IPS DF 6.9 (cell line): Measurements from ENCODE around the gene HIVEP1.
"Not testable (repeated sequence)": the region's sequence is repeated elsewhere in the genome, so short reads cannot be mapped to it uniquely, and the experiment has no call there.

ENCODE experiments used
- DNase-seq: peaks from one replicate; pipeline ENCODE4 v3.0.0-alpha.2; 2013; ENCODE audit warnings: low read depth, low spot score
- H3K27ac ChIP-seq: one replicate; pipeline ENCODE4 v1.5.1; 2013; ENCODE audit warnings: low read length, control low read depth
- H3K27me3 ChIP-seq: 2 replicates; pipeline ENCODE4 v1.6.1; 2013; ENCODE audit warnings: mild to moderate bottlenecking, low read length; ENCODE audit not compliant: control insufficient read depth, insufficient read depth
- H3K36me3 ChIP-seq: 2 replicates; pipeline ENCODE4 v1.6.1; 2013; ENCODE audit warnings: low read length; ENCODE audit not compliant: control insufficient read depth, insufficient read depth
- H3K4me1 ChIP-seq: 2 replicates; pipeline ENCODE4 v1.6.1; 2013; ENCODE audit warnings: low read length; ENCODE audit not compliant: control insufficient read depth, insufficient read depth
- H3K4me3 ChIP-seq: 2 replicates; pipeline ENCODE4 v1.5.1; 2013; ENCODE audit warnings: mild to moderate bottlenecking, low read length
- H3K9me3 ChIP-seq: 2 replicates; pipeline ENCODE4 v1.6.1; 2013; ENCODE audit warnings: low read length, inconsistent platforms; ENCODE audit not compliant: control insufficient read depth, insufficient read depth
- WGBS: extraction: QIAGEN DNeasy Blood & Tissue Kit; methylation state at CpG from one replicate; pipeline ENCODE4 v1.1.7; 2013; ENCODE audit warnings: mixed read lengths, missing lambda C conversion rate; ENCODE audit not compliant: insufficient read length, insufficient coverage; 5-methylcytosine and 5-hydroxymethylcytosine counted together

Gene HIVEP1

DNA sequence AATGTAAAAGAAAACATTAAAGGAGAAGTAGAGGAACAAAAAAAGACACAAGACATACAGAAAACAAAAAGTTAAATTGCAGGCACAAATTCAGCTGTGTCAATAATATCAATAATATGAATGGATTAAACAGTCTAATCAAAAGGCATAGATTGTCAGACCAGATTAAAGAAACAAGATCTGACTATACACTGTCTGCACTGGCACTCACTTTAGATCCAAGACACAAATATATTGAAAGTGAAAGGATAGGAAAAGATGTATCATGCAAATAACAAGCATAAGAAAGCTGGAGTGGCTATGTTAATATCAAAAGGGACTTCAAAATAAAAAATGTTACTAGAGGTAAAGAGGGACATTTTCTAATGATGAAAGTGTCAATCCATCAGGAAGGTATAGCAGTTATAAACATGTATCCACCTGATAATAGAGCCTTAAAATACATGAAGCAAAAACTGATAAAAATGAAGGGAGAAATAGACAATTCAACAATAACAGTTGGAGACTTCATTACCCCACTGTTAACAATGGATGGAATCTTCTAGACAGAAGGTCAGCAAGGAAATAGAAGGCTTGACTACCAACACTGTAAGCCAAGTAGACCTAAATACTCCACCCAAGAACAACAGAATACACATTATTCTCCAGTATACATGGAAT is 89.7 kb downstream of the HIVEP1 start:
- Histone ChIP-seq H3K4me3 (no peak overlapping the region), H3K4me1 (no peaks in the 10 kb centered on the region), H3K9me3 (no peaks in the 10 kb centered on the region), H3K27ac (no peak overlapping the region), H3K27me3 (no peaks in the 10 kb centered on the region), H3K36me3 (no peaks in the 10 kb centered on the region)
- no peak for DNase-seq

DNA sequence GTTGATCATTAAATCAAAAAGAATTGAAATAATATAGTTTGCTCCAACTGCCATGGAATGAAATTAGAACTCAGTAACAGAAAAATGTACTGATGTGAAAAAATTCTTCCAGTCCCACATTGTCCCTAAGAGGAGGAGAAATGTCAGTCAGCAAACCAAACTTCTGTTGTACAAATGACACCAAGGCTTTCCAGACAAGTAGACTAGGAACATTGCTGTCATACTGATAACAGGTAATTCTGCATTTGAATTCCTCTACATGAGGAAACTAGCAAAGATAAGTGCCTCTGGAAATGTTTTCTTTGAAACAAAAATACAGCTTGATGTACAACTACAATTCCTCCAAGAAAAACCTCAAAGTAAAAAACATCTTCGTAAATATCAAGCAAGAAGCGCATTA is 90.2 kb downstream of the HIVEP1 start:
- no CpG with 5 or more reads among the region's 2 CpGs for WGBS
- H3K4me3 ChIP-seq, result no peak overlapping the region
- no peaks in the 10 kb centered on the region for H3K4me1 ChIP-seq
- no peak overlapping the region for H3K27ac ChIP-seq
- no peak for DNase-seq
- H3K27me3 ChIP-seq, result no peaks in the 10 kb centered on the region
- no peaks in the 10 kb centered on the region for H3K9me3 ChIP-seq
- no peaks in the 10 kb centered on the region for H3K36me3 ChIP-seq

DNA sequence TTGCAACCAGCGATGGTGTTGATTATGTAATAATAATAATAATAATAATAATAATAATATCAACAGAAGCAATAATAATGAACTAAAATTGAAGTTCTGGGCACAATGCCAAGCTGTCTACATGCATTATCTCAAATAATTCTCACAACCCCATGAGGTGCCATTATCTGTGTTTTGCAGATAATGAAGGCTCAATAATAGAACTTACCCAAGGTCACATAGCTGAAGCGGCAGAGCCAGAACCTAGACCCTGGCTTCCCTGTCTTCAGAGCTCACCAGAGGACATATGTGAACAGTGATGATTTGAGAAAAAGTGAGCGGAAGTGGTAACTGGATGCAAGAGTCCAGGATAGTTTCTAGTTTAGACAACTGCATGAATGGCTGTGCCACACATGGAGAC is 91.0 kb downstream of the HIVEP1 start:
- DNase-seq, result no peak
- H3K27me3 ChIP-seq, result no peaks in the 10 kb centered on the region
- H3K27ac ChIP-seq, result no peak overlapping the region
- no peak overlapping the region for H3K4me3 ChIP-seq
- WGBS, result no CpG with 5 or more reads among the region's 3 CpGs
- H3K36me3 ChIP-seq, result no peaks in the 10 kb centered on the region
- H3K4me1 ChIP-seq, result no peaks in the 10 kb centered on the region
- H3K9me3 ChIP-seq, result no peaks in the 10 kb centered on the region

DNA sequence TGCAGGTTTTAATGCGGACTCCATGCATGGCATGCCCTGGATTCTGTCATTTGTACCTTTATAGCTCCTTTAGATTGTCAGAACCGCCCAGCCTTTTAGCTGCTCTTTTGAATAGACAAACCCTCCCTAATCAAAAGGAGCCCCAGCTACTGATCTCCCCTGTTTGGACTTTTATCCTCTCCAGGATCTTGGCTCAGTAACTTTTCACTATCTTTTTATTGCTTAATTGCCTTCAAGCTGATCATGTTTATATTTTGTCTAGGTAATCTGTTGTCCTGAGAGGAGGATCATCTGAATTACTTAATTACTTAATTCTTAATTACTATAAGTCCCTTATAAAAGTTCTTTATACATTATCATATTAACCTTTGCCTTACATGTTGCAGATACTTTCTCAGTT is 93.2 kb downstream of the HIVEP1 start:
- WGBS, result no CpG with 5 or more reads among the region's 2 CpGs

DNA sequence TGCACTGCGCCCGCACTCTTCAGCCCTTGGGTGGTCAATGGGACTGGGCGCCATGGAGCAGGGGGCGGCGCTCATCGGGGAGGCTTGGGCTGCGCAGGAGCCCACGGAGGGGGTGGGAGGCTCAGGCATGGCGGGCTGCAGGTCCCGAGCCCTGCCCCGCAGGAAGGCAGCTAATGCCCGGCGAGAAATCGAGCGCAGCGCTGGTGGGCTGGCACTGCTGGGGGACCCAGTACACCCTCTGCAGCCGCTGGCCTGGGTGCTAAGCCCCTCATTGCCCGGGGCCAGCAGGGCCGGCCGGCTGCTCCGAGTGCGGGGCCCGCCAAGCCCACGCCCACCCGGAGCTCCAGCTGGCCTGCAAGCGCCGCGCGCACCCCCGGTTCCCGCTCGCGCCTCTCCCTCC is 96.3 kb downstream of the HIVEP1 start:
- H3K4me3 ChIP-seq, H3K36me3 ChIP-seq, H3K27me3 ChIP-seq, H3K27ac ChIP-seq, DNase-seq, H3K4me1 ChIP-seq, H3K9me3 ChIP-seq: not testable (repeated sequence)
- no CpG with 5 or more reads among the region's 33 CpGs for WGBS

More for the DNA sequence above, 93.2 kb downstream of the HIVEP1 start:
- no peaks in the 10 kb centered on the region for H3K36me3 ChIP-seq
- no peak overlapping the region for H3K27ac ChIP-seq
- no peaks in the 10 kb centered on the region for H3K4me1 ChIP-seq
- H3K27me3 ChIP-seq, result no peaks in the 10 kb centered on the region
- no peak overlapping the region for H3K4me3 ChIP-seq
- no peak for DNase-seq
- no peaks in the 10 kb centered on the region for H3K9me3 ChIP-seq

DNA sequence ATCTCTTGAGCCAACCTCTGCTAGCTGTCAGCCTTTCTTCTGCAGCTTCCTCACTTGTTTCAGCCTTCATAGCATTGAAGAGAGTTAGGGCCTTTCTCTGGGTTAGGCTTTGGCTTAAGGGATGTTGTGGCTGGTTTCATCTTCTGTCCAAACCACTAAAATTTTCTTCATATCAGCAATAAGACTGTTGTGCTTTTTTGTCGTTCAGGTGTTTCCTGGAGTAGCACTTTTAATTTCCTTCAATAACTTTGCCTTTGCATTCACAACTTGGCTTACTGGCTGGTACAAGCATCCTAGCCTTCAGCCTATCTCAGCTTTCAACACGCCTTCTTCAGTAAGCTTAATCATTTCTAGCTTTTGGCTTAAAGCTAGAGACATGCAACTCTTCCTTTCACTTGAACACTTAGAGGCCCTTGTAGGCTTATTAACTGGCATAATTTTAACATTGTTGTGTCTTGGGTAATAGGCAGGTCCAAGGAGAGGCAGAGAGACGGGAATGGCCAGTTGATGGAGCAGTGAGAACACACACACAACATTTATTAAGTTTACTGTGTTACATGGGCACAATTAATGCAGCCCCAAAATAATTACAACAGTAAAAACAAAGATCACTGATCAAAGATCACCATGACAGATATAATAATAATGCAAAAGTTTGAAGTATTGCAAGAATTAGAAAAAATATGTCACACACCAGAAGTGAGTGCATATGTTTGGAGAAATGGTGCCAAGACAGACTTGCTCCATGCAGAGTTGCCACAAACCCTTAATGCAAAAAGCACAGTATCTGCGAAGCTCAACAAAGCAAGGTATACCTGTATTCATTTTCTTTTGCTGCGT is 98.6 kb downstream of the HIVEP1 start:
- no peak for DNase-seq
- Histone ChIP-seq H3K4me1 (0 out of 2 replicates have a peak, but pooled peaks cover 1% of the 10 kb centered on the region), H3K9me3 (no peaks in the 10 kb centered on the region), H3K27ac (no peak overlapping the region), H3K36me3 (no peaks in the 10 kb centered on the region), H3K27me3 (no peaks in the 10 kb centered on the region), H3K4me3 (no peak overlapping the region)
- no CpG with 5 or more reads among the region's 5 CpGs for WGBS

DNA sequence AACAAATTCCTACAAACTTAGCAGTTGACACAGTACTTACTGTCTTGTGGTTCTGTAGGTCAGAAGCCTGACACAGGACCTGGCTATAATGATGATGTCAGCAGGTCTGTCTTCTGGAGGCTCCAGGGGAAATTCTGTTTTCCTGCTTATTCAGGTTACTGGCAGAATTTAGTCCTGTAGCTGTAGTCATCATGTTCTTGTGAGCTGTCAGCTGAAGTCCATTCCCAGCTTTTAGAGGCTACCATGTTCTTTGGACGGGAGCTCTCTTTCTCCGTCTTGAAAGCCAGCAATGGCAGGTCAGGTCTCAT is 99.2 kb downstream of the HIVEP1 start:
- DNase-seq, result no peak
- H3K4me3 ChIP-seq, result no peak overlapping the region
- H3K4me1 ChIP-seq, result 0 out of 2 replicates have a peak, but pooled peaks cover 1% of the 10 kb centered on the region
- no peaks in the 10 kb centered on the region for H3K27me3 ChIP-seq
- no peaks in the 10 kb centered on the region for H3K9me3 ChIP-seq
- no peak overlapping the region for H3K27ac ChIP-seq
- no CpG with 5 or more reads among the region's 2 CpGs for WGBS
- H3K36me3 ChIP-seq, result no peaks in the 10 kb centered on the region

DNA sequence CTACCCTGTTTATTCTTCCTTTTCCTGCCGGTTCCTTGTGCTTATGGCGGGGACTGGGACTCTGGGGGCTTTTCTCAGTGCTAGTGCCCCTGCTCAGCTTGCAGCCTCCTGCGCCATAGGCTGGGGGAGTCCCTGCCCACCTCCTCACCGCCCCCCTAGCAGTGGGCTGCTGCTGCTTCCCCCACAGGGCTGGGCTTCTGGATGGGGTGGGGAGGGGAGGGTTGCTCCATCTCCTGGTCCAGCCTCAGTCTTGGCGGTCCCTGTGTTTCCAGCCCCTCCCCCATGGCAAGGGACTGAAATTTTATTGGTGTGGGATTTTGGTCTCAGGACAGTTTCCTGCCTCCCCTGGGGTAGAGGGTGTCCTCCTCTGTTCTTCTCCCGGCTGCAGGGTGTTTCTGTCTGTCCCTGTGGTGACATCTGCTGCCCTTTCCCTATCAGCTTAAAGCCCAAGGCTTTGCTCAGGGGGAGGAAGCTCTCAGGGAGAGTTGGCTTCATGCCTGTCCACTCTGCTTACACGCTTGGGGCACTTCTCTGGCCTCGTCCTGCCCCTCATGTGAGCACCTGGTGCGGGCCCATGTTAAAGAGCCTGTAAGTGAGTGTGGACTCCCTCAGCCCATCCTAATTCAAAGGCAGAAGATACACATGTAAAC is 100.6 kb downstream of the HIVEP1 start:
- H3K27ac ChIP-seq, result no peak overlapping the region
- no CpG with 5 or more reads among the region's 9 CpGs for WGBS
- no peaks in the 10 kb centered on the region for H3K27me3 ChIP-seq
- no peaks in the 10 kb centered on the region for H3K9me3 ChIP-seq
- H3K36me3 ChIP-seq, result no peaks in the 10 kb centered on the region
- 0 out of 2 replicates have a peak, but pooled peaks cover 1% of the 10 kb centered on the region for H3K4me1 ChIP-seq
- no peak for DNase-seq
- H3K4me3 ChIP-seq, result no peak overlapping the region

DNA sequence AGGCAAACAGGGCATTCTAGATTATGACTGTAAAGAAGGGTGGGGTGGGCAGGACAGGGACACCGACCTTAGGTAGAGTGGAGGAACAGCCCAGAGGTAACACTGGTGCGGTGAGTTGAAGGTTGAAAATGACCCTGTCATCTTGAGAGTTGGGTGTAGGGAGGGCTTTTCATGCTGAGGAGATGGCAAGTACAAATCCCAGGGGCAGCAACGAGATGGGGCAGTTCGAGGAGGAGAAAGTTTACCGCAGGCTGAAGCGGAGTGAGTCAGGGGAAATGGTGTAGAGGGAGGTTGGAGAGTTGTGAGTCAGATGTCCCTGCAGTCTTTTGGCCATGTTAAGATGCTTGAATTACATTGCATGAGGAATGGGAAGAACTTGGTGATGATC is 101.1 kb downstream of the HIVEP1 start:
- Histone ChIP-seq H3K36me3 (no peaks in the 10 kb centered on the region), H3K4me3 (no peak overlapping the region), H3K9me3 (no peaks in the 10 kb centered on the region), H3K4me1 (0 out of 2 replicates have a peak, but pooled peaks cover 1% of the 10 kb centered on the region), H3K27me3 (no peaks in the 10 kb centered on the region), H3K27ac (no peak overlapping the region)
- DNase-seq, result no peak
- no CpG with 5 or more reads among the region's 6 CpGs for whole genome bisulfite sequencing

DNA sequence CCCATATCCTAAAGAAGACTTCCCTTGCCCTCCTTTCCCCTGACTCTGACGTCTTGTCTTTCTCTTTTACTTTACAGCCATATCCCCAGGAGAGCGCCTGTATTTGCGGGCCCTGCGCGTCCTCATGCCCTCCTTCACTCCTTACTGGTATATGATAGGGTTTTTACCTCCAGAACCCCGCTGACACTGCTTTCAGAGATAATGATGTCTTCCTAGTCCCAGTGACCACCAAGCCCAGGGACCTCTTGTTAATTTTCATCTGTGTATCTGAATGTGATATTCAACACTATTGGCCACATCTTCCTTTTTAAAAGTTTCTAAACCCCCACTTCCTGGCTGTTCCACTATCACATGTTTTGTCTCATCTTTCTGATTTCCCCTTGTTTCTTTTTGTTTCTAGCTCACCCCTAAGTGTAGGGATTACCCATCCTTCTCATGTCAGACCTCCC is 102.0 kb downstream of the HIVEP1 start:
- H3K4me3 ChIP-seq, result no peak overlapping the region
- no CpG with 5 or more reads among the region's 6 CpGs for WGBS

More for the DNA sequence above, 102.0 kb downstream of the HIVEP1 start:
- H3K4me1 ChIP-seq, result 0 out of 2 replicates have a peak, but pooled peaks cover 1% of the 10 kb centered on the region
- H3K27ac ChIP-seq, result no peak overlapping the region
- H3K36me3 ChIP-seq, result no peaks in the 10 kb centered on the region
- no peaks in the 10 kb centered on the region for H3K27me3 ChIP-seq
- H3K9me3 ChIP-seq, result no peaks in the 10 kb centered on the region
- no peak for DNase-seq
